HepG2 (cell line): ENCODE data around the gene ZNF25. TPM values are rescaled to one million over a fixed set of nuclear protein-coding genes. Genes with fewer than 3 reads are reported as not detected.
"Not testable (repeated sequence)": the region's sequence is repeated elsewhere in the genome, so short reads cannot be mapped to it uniquely, and the experiment has no call there.

ENCODE experiments used
- ATAC-seq: fragments of 200-7000 bp; cut with Tn5 transposase; 3 replicates; pipeline ENCODE4 v1.9.1; 2020; ENCODE audit warnings: mild to moderate bottlenecking, moderate library complexity
- BruUV-seq: library from RNA; stranded (reverse); fragments of 400-500 nt; replicated peaks from 2 replicates; lab custom pipeline; 2021; lab: Mats Ljungman, UMichigan
- CTCF ChIA-PET: fragments of 300-600 bp; formaldehyde crosslinking; extraction: SDS; loops from one replicate; lab custom pipeline; 2021; ENCODE audit warnings: low total read pairs, inconsistent platforms, low intra/inter-chr PET ratio; lab: Yijun Ruan, JAX
- POLR2A ChIA-PET: fragments of 350-600 bp; sonication (Branson Sonifier 250); formaldehyde crosslinking; loops from one replicate; lab custom pipeline; 2020; ENCODE audit warnings: antibody characterized with exemption, inconsistent platforms; lab: Yijun Ruan, JAX
- DNase-seq: peaks from one replicate; pipeline ENCODE4 v3.0.0-alpha.2; 2015; ENCODE audit warnings: low spot score
- FAIRE-seq: peaks from 3 replicates; lab custom pipeline; 2011; peaks lifted over from hg19 to GRCh38; lab: Jason Lieb, UNC
- H2AFZ ChIP-seq: one replicate; pipeline ENCODE4 v1.6.1; 2011; ENCODE audit warnings: low read length, inconsistent platforms
- H3K27ac ChIP-seq: fragments of 300-600 bp; 3 replicates; pipeline ENCODE4 v1.8.0; 2011; ENCODE audit warnings: mixed run types, mild to moderate bottlenecking, mixed read lengths, low read length, inconsistent platforms; ENCODE audit not compliant: insufficient read depth; ENCODE audit errors: extremely low read length
- H3K27me3 ChIP-seq, 2 experiments: fragments of 200-600 bp in 1 of 2; 2 replicates in 1 of 2; 3 replicates in 1 of 2; pipeline versions ENCODE4 v1.6.0 to v1.8.0; 2011; ENCODE audit warnings: low read length in 2 of 2, mild to moderate bottlenecking in 2 of 2, moderate library complexity in 2 of 2, inconsistent platforms in 1 of 2; ENCODE audit not compliant: insufficient read depth in 2 of 2, control insufficient read depth in 1 of 2
- H3K36me3 ChIP-seq, 2 experiments: fragments of 200-600 bp in 1 of 2; replicated peaks in 1 of 2; 2 replicates in 1 of 2; 3 replicates in 1 of 2; pipeline versions ENCODE4 v1.5.1 to v1.8.0; 2011; ENCODE audit warnings: low read length in 2 of 2, inconsistent platforms in 1 of 2; ENCODE audit not compliant: insufficient read depth in 2 of 2, control insufficient read depth in 1 of 2
- H3K4me1 ChIP-seq: 2 replicates; pipeline ENCODE4 v1.5.1; 2012; ENCODE audit warnings: low read length, inconsistent platforms; ENCODE audit not compliant: insufficient read depth
- H3K4me2 ChIP-seq: 2 replicates; pipeline ENCODE4 v1.6.0; 2011; ENCODE audit warnings: low read depth, low read length, inconsistent platforms
- H3K4me3 ChIP-seq, 3 experiments: fragments of 200-600 bp in 1 of 3; sonication (generic), shearing (Covaris generic) in 1 of 3; replicated peaks in 1 of 3; 2 replicates each; pipeline ENCODE4 v1.5.1; 2011 to 2016; ENCODE audit warnings: low read length in 3 of 3, inconsistent platforms in 2 of 3, low read depth in 2 of 3, mild to moderate bottlenecking in 2 of 3, control low read depth in 1 of 3, mixed read lengths in 1 of 3; ENCODE audit not compliant: insufficient read depth in 1 of 3
- H3K79me2 ChIP-seq: one replicate; pipeline ENCODE4 v1.6.1; 2011; ENCODE audit warnings: low read length, inconsistent platforms; ENCODE audit not compliant: insufficient read depth
- H3K9ac ChIP-seq: 2 replicates; pipeline ENCODE4 v1.6.0; 2011; ENCODE audit warnings: mild to moderate bottlenecking, low read depth, low read length, inconsistent platforms; ENCODE audit not compliant: insufficient read depth
- H3K9me3 ChIP-seq: 2 replicates; pipeline ENCODE4 v1.5.1; 2012; ENCODE audit warnings: mild to moderate bottlenecking, low read length
- H4K20me1 ChIP-seq: 2 replicates; pipeline ENCODE4 v1.6.0; 2011; ENCODE audit warnings: inconsistent platforms, mild to moderate bottlenecking, low read length, moderate library complexity; ENCODE audit not compliant: insufficient read depth
- CEBPB ChIP-seq: IDR thresholded peaks from 2 replicates; pipeline ENCODE4 v1.6.1; 2011; ENCODE audit warnings: low read depth, low read length, improper control_type of control experiment, borderline replicate concordance
- CEBPG ChIP-seq: IDR thresholded peaks from 2 replicates; pipeline ENCODE4 v1.6.1; 2016
- ETV5 ChIP-seq: IDR thresholded peaks from 2 replicates; pipeline ENCODE4 v1.6.1; 2018; ENCODE audit warnings: missing biosample characterization, missing genetic modification reagents, inconsistent platforms, borderline replicate concordance
- GATAD2A ChIP-seq: IDR thresholded peaks from 2 replicates; pipeline ENCODE4 v1.6.1; 2016
- HCFC1 ChIP-seq: fragments of 150-350 bp; IDR thresholded peaks from 2 replicates; pipeline ENCODE4 v1.6.1; 2014; ENCODE audit warnings: low read depth, low read length
- MTA1 ChIP-seq: sonication (generic); formaldehyde crosslinking; IDR thresholded peaks from 2 replicates; pipeline ENCODE4 v1.4.0; 2020; ENCODE audit warnings: missing genetic modification reagents, mild to moderate bottlenecking, borderline replicate concordance
- MZF1 ChIP-seq: sonication (generic); formaldehyde crosslinking; IDR thresholded peaks from 2 replicates; pipeline ENCODE4 v1.8.1; 2023; ENCODE audit warnings: mild to moderate bottlenecking, missing genetic modification reagents, borderline replicate concordance
- NFYC ChIP-seq: IDR thresholded peaks from 2 replicates; pipeline ENCODE4 v1.6.1; 2016; ENCODE audit warnings: missing genetic modification reagents, missing compliant biosample characterization
- SATB2 ChIP-seq: sonication (generic); formaldehyde crosslinking; IDR thresholded peaks from 2 replicates; pipeline ENCODE4 v1.5.0; 2020; ENCODE audit warnings: missing genetic modification reagents
- SMYD3 ChIP-seq: sonication (generic); formaldehyde crosslinking; IDR thresholded peaks from 2 replicates; pipeline ENCODE4 v1.8.1; 2023; ENCODE audit warnings: mild to moderate bottlenecking, missing genetic modification reagents
- THAP11 ChIP-seq: IDR thresholded peaks from 2 replicates; pipeline ENCODE4 v1.6.1; 2016; ENCODE audit warnings: missing biosample characterization, missing genetic modification reagents
- ZNF253 ChIP-seq: sonication (generic); formaldehyde crosslinking; IDR thresholded peaks from 2 replicates; pipeline ENCODE4 v1.8.0; 2022; ENCODE audit warnings: mild to moderate bottlenecking, missing genetic modification reagents, borderline replicate concordance
- ZNF333 ChIP-seq: sonication (generic); formaldehyde crosslinking; IDR thresholded peaks from 2 replicates; pipeline ENCODE4 v1.4.0; 2020; ENCODE audit warnings: mild to moderate bottlenecking, missing genetic modification reagents, borderline replicate concordance
- ZNF7 ChIP-seq: IDR thresholded peaks from 2 replicates; pipeline ENCODE4 v1.6.1; 2016; ENCODE audit warnings: missing biosample characterization, missing genetic modification reagents
- WGBS: methylation state at CpG from one replicate; pipeline ENCODE4 v1.1.6; 2017; ENCODE audit warnings: low lambda C conversion rate; 5-methylcytosine and 5-hydroxymethylcytosine counted together
- in situ Hi-C: cut with HindIII; loops from 2 replicates; pipeline ENCODE4 v1.10.0; 2017; ENCODE audit warnings: low pct_unique_long_range_greater_than_20kb; ENCODE audit not compliant: extremely low pct_ligation_motif_present
- intact Hi-C: fragments of 100-400 bp; cut with micrococcal nuclease; formaldehyde crosslinking; loops from one replicate; pipeline ENCODE4 v1.10.0; 2022; ENCODE audit not compliant: unreplicated experiment
- polyA plus RNA-seq, 8 experiments: library from polyadenylated mRNA; depleted of rRNA in 3 of 8; stranded (reverse) in 7 of 8; unstranded in 1 of 8; fragments of >200 nt; fragmentation: Illumina TruSeq in 4 of 8; extraction: Trizol in 4 of 8; gene quantifications; 2 replicates each; pipeline versions ENCODE4 v1.2.1 to v1.2.3, GENCODE V29; 2011 to 2016; ENCODE audit warnings: low read depth in 4 of 8, missing spikeins in 1 of 8, mixed read lengths in 1 of 8; ENCODE audit not compliant: insufficient read depth in 1 of 8
- total RNA-seq, 5 experiments: library from RNA; depleted of rRNA; stranded (reverse); fragments of >200 nt; fragmentation: Illumina TruSeq; extraction: Trizol; gene quantifications; 2 replicates each; pipeline ENCODE4 v1.2.3, GENCODE V29; 2016; ENCODE audit warnings: low read depth in 1 of 5
- TF ChIP-seq, protein P1 (sequence below): sonication (generic); formaldehyde crosslinking; IDR thresholded peaks from 2 replicates; pipeline ENCODE4 v1.4.0; 2020; ENCODE audit warnings: missing genetic modification reagents, borderline replicate concordance
- TF ChIP-seq, protein P2 (sequence below): sonication (generic); formaldehyde crosslinking; IDR thresholded peaks from 2 replicates; pipeline ENCODE4 v1.5.0; 2020; ENCODE audit warnings: missing genetic modification reagents

The ZNF25 gene
- total and polyA plus RNA-seq, 2 of the 13 experiments (the other 11 are each of a cell fraction or from before 2014, with no cell fraction given): 1.4 to 1.5 TPM

- H4K20me1 ChIP-seq, H3K27ac ChIP-seq, H2AFZ ChIP-seq, H3K79me2 ChIP-seq, H3K9me3 ChIP-seq, CTCF ChIA-PET, H3K27me3 ChIP-seq, FAIRE-seq, BruUV-seq, DNase-seq, H3K4me2 ChIP-seq, H3K9ac ChIP-seq, ATAC-seq, POLR2A ChIA-PET, H3K4me1 ChIP-seq, intact Hi-C loops, H3K36me3 ChIP-seq, in situ Hi-C loops, H3K4me3 ChIP-seq: not testable (repeated sequence)
- TF ChIP-seq CEBPB: peak; percentile 50; the same call in 1 of the 2 replicates
- peak; percentile 39; the same call in 1 of the 2 replicates for TF ChIP-seq CEBPG (CRISPR knock-in tag)
- WGBS: 23% methylated on average over 7 of the region's 7 CpGs
These were observed 68.3 kb downstream of the ZNF25 start for GRCh38 chr10:37908165-37908564.

DNA sequence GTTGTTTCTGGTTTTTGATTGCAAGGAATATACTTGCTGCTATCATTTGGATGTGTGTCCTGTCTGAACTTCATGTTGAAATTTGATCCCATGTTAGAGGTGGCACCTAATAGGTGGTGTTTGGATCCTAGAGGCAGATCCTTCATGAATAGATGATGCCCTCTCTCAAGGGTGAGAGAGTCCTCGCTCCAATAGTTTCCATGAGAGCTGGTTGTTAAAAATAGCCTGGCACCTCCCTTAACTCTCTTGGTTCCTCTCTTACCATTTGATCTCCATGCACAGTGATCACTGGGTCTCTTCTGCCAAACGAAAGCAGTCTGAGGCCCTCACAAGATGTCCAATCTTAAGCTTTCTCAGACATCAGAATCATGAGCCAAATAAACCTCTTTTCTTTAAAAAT lies 70.1 kb downstream of the ZNF25 start:
- H2AFZ ChIP-seq: no peak overlapping the region
- H3K4me3 ChIP-seq: no peak overlapping the region
- 6% methylated on average over 2 of the region's 2 CpGs for WGBS
- BruUV-seq: no TSS peak
- no peaks in the 10 kb centered on the region for H3K79me2 ChIP-seq
- FAIRE-seq (no peak), ATAC-seq (no peak), DNase-seq (no peak)
- no peak overlapping the region for H3K9ac ChIP-seq
- no peak overlapping the region for H3K27ac ChIP-seq
- H3K9me3 ChIP-seq: no peaks in the 10 kb centered on the region
- H3K4me2 ChIP-seq: no peak overlapping the region
- ChIA-PET POLR2A (no interaction called here), CTCF (no interaction called here)
- H3K27me3 ChIP-seq: no peaks in the 10 kb centered on the region
- H3K36me3 ChIP-seq: no peaks in the 10 kb centered on the region
- no peaks in the 10 kb centered on the region for H3K4me1 ChIP-seq
- intact Hi-C loops: no loop called here
- in situ Hi-C loops: no loop called here
- H4K20me1 ChIP-seq: no peaks in the 10 kb centered on the region
- TF ChIP-seq SATB2 (no peak), MTA1 (CRISPR knock-in tag) (no peak), GATAD2A (CRISPR knock-in tag) (no peak), NFYC (CRISPR knock-in tag) (no peak), ZNF253 (CRISPR knock-in tag) (no peak), MZF1 (no peak), ZNF7 (CRISPR knock-in tag) (no peak), ETV5 (no peak), ZNF333 (CRISPR knock-in tag) (no peak), THAP11 (CRISPR knock-in tag) (no peak), HCFC1 (no peak), SMYD3 (CRISPR knock-in tag) (no peak)
- TF ChIP-seq, protein P1, sequence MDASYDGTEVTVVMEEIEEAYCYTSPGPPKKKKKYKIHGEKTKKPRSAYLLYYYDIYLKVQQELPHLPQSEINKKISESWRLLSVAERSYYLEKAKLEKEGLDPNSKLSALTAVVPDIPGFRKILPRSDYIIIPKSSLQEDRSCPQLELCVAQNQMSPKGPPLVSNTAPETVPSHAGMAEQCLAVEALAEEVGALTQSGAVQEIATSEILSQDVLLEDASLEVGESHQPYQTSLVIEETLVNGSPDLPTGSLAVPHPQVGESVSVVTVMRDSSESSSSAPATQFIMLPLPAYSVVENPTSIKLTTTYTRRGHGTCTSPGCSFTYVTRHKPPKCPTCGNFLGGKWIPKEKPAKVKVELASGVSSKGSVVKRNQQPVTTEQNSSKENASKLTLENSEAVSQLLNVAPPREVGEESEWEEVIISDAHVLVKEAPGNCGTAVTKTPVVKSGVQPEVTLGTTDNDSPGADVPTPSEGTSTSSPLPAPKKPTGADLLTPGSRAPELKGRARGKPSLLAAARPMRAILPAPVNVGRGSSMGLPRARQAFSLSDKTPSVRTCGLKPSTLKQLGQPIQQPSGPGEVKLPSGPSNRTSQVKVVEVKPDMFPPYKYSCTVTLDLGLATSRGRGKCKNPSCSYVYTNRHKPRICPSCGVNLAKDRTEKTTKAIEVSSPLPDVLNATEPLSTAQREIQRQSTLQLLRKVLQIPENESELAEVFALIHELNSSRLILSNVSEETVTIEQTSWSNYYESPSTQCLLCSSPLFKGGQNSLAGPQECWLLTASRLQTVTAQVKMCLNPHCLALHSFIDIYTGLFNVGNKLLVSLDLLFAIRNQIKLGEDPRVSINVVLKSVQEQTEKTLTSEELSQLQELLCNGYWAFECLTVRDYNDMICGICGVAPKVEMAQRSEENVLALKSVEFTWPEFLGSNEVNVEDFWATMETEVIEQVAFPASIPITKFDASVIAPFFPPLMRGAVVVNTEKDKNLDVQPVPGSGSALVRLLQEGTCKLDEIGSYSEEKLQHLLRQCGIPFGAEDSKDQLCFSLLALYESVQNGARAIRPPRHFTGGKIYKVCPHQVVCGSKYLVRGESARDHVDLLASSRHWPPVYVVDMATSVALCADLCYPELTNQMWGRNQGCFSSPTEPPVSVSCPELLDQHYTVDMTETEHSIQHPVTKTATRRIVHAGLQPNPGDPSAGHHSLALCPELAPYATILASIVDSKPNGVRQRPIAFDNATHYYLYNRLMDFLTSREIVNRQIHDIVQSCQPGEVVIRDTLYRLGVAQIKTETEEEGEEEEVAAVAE (CRISPR knock-in tag): no peak
- TF ChIP-seq, protein P2, sequence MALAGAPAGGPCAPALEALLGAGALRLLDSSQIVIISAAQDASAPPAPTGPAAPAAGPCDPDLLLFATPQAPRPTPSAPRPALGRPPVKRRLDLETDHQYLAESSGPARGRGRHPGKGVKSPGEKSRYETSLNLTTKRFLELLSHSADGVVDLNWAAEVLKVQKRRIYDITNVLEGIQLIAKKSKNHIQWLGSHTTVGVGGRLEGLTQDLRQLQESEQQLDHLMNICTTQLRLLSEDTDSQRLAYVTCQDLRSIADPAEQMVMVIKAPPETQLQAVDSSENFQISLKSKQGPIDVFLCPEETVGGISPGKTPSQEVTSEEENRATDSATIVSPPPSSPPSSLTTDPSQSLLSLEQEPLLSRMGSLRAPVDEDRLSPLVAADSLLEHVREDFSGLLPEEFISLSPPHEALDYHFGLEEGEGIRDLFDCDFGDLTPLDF: no peak
